Lower leg skin (tissue), 3 donors: ENCODE results near the gene SNX10.

Experiments
- CTCF ChIP-seq, 3 donors: fragments of 450-650 bp; IDR thresholded peaks; one replicate each; pipeline ENCODE4 v1.5.1; 2016; ENCODE audit warnings: antibody characterized with exemption in 3 of 3, mild to moderate bottlenecking in 3 of 3, moderate library complexity in 2 of 3
- POLR2A ChIP-seq, 2 donors: fragments of 450-650 bp; IDR thresholded peaks; one replicate each; pipeline ENCODE4 v1.6.1; 2016 to 2017; ENCODE audit warnings: antibody characterized with exemption in 2 of 2, mild to moderate bottlenecking in 1 of 2, moderate library complexity in 1 of 2

- no peak for TF ChIP-seq CTCF (IDR thresholded peaks at IDR 0.05)
- TF ChIP-seq POLR2A (IDR thresholded peaks at IDR 0.05), result no peak
Measured at GRCh38 chr7:26318921-26319320, 27.3 kb downstream of the SNX10 start.
